A172 (cell line): ENCODE results near the gene CPNE4. TPM values are rescaled to one million over a fixed set of nuclear protein-coding genes. Genes with fewer than 3 reads are reported as not detected.

Experiments
- DNase-seq: peaks from one replicate; pipeline ENCODE4 v3.0.0-alpha.2; 2015; ENCODE audit warnings: low spot score
- total RNA-seq: library from RNA; depleted of rRNA; stranded (reverse); fragments of >200 nt; shearing (Covaris generic); gene quantifications from 2 replicates; pipeline ENCODE4 v1.2.3, GENCODE V29; 2014

The CPNE4 gene
- total RNA-seq, 1 experiment from 2014 or later = not detected

DNA sequence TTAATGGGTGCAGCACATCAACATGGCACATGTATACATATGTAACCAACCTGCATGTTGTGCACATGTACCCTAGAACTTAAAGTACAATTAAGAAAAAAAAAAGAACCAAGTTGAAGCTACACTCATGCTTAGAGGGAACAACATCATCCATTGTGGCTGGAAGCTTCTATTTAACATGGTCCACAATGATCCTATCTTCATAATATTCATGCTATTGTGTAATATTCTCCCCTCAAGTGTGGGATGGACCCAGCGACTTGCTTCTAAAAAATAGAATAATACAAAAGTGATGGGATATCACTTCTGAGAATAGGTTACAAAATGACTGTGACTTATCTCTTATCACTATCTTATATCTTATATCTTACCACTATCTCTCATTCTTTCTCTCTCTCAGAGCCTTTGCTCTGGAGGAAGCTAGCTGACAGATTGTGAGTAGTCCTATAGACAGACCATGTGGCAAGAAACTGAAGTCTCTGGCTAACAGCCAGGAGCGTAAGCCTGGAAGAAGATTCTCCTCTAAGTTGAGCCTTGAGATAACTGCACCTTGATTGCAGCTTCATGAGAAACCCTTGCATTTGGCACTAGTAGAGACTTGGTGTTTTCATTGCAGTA lies 333.6 kb downstream of the CPNE4 start:
- DNase-seq = no peak

- DNase-seq = no peak
Observed at GRCh38 chr3:131699001-131699400, 335.8 kb downstream of the CPNE4 start.

DNA sequence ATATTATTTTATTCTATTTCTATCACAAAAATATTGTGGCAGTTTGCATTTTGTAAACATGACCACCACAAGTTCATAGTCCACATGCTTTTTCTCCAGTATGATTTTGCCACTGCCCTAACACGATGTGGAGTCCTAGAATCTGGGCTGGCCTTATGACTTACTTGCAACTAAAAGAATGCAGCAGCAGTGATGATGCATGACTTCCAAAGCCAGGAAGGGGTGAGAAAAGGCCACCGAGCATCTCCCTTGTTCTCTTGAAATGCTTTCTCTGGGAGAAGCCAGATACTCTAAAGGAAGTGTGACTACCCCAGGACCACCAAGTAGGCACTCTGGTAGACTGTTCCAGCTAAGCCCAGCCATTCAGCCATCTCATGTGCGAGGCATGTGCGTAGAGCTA lies 340.4 kb downstream of the CPNE4 start:
- DNase-seq = no peak

DNA sequence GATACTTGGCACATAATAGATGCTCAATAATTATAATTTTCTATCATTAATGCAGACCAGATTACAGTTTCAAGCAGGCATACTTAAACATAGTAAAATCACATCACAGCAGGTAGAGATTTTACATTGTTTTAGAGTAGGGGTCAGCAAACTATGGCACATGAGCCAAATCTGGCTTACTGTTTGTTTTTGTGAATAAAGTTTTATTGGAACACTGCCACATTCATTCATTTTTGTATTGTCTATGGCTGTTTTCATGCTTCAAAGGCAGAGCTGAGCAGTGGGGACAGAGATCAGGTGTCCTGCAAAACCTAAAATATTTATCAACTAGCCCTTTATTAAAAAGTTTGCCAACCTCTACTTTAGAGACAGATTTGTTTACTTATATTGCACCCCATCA lies 342.5 kb downstream of the CPNE4 start:
- DNase-seq = no peak

DNA sequence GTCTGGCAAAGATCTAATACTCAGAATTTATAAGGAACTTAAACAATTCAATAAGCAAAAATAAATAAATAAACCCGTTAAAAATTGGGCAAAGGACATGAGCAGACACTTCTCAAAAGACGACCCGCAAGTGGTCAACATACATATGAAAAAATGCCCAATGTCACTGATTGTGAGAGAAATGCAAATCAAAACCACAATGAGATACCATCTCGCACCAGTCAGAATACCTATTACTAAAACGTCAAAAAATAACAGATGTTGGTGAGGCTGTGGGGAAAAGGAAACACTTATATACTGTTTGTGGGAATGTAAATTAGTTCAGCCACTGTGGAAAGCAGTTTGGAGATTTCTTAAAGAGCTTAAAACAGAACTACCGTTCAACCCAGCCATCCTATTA lies 344.0 kb downstream of the CPNE4 start:
- DNase-seq = no peak

DNA sequence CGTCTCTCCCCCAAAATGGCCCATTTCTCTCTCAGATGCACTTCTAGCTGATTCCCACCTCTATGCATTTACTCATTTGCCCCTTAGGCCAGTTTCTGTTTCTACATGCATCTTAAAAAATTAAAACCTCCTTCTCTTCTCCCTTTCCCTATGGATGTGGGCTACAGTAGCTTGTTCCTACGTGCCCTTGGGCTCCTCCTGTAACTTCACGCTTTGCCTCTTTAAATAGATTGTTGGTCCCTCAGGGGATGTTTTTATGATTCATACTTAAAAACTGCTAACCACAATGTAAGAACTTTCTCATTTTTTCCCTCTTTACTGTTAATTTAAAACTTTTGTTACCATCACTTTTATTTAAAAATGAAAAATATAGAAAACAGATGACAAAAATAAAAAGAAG lies 346.4 kb downstream of the CPNE4 start:
- no peak for DNase-seq

- no peak for DNase-seq
Observed at GRCh38 chr3:131669600-131669999, 365.2 kb downstream of the CPNE4 start.

DNA sequence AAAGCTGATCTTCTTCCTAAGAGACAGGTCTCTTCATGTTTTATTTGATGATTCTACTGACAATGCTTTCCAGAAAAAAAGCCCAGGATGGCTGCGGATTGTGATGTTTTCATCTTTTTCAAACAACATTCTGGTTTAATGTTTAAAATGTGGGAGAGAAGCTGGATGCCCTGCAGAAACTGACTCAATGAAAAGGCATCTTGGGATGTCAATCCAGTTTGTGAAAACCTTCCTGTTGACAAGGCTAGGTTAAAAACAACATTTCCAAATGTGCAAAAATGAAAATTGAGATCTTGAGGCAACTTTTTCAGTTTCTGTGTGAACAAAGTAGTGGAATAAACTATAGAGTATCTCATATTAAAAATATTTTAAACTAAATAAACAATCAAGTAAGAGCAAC lies 376.0 kb downstream of the CPNE4 start:
- no peak for DNase-seq

DNA sequence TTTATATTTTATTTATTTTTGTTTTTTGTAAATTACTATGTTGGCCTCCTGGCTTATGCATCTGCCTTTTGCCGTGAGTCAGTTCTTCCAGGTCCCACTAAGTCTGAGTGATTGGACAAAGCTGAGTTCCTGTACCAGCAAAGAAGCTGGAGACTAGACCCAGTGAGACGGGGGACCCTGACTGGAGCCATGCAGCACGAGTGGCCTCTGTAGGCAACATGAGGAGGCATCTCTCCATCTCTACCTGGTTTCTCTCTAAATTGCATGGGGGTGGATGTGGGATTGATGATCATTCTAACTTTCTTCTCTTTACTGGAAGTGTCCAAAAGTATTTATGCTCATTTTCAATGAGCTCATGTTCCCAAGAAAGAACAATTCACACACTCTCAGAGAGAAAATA lies 376.7 kb downstream of the CPNE4 start:
- DNase-seq = no peak

GRCh38 chr3:131655070-131655690 lies 379.6 kb downstream of the CPNE4 start:
- no peak for DNase-seq

DNA sequence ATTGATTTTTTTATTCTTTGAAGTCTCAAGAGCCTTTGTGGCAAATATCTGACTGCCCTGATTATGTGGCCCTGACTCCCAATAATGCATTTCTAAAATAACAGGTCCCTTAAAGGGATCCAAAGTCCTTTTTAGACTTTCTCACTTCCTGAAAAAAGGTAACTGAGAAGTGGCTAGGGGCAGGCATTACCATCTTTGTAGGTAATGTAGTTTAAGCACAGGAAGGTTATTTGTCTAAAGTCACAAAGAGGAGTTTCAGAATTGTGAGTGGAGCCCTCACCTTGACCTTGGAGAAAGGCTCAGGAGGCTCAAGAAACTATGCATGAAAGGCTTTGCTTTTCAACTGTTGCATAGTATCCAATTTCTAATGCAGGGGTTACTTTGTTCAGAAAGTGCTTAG lies 389.2 kb downstream of the CPNE4 start:
- no peak for DNase-seq

- DNase-seq = no peak
Observed at GRCh38 chr3:131636266-131636775, 398.5 kb downstream of the CPNE4 start.

DNA sequence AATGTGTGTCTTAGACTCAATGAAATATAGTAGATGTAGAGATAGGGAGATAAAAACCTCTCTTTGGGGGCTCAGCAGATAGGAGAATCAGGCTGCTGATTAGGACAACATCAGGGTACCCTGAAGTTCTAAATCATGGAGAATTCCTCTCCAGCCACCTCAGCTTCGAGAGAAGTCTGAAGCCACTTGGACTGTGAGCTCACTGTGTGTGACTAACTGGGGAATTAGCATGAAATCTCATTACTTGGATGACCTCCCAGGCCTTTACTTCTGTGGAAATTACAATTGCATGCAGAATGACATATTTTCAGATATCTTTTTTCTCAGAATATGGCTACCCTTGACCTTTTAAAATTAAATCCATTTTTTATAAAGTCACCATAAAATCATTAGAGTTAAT lies 404.0 kb downstream of the CPNE4 start:
- DNase-seq = no peak

DNA sequence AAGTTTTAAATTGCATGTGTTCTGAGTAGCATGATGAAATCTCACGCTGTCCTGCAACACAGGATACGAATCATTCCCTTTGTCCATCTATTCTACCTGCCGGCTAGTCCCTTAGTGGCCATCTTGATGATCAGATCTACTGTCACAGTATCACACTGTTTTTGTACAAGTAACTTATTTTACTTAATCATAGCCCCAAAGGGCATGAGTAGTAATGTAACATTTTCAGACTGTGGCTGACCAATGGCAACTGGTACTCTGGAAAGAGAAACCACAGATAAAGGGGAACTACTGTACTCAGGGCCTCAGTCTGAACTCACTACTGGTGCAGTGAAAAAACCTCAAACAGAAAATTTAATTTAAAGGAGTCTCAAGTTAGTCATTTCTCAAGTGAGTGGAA lies 404.7 kb downstream of the CPNE4 start:
- DNase-seq = no peak

DNA sequence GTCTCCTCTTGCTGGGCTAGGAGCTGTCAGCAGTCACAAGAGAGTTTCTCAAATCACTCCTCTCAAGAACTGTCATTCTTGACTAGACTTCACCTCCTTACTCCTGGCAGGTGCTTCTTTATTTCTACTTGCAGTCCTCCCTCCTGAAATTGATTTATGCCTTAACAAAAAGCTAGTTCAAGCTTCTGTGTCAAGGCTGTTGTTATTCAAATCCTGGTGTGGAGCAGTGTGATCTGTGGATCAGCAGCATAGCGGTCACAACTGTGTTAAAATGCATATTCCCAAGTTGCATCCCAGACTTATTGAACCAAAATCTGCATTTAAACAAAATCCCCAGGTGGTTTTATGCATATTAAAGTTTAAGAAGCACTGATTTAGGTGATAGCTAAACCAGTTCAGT lies 411.4 kb downstream of the CPNE4 start:
- no peak for DNase-seq

DNA sequence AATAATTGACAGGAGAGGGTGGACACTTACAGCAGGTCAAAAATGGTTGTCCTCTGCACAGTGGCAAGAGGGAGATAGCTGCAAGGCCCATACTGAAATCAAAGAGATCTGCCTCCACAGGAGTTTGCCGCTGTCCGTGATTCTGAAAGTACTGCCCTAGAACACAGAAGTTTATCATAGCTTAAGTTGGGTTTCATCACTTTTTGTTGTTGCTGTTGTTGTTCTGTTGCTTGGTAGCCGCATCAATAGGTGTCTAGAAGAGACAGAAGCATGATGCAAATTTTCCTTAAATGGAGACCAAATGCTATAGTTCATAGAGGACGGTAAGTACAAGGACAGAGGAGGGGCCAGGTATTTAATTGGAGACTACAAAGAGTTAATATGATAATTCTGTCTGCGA lies 412.1 kb downstream of the CPNE4 start:
- no peak for DNase-seq

DNA sequence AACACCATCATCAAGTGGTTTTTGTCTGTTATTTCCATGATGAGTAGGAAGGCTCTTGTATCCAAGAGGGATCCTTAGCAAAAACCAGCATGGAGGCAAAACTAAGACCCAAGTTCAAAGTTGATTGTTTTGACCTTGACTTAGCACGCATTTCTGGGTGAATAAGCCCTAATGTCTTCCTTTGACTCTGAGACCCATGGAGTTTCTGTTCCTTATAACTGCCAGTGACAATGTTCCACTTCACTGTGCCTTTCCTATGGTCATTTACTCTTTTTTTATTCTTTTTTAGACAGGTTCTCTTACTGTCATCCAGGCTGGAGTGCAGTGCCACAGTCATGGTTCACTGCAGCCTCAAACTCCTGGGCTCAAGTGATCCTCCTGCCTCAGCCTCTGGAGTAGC lies 413.8 kb downstream of the CPNE4 start:
- no peak for DNase-seq

- DNase-seq = no peak
Observed at GRCh38 chr3:131619821-131620220, 415.0 kb downstream of the CPNE4 start.

DNA sequence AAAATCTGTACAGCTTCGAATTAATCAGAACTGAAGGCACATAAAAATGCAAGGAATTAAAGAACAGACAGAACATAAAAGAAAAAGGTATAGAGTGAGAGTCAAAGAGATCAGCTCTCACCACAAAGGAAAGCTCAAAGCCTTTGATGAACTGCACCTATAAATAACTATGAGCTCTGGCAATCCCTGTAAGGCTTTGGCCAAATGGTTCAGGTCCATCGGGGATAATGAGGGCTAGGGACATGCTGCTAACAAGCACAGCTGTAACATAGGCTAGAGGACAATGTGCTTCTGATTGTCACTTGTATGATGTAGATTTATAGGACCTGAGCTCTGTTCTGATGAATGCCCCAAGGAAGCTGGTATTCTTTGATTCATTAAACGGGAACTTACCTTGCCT lies 418.1 kb downstream of the CPNE4 start:
- no peak for DNase-seq

- no peak for DNase-seq
Observed at GRCh38 chr3:131612745-131613144, 422.1 kb downstream of the CPNE4 start.

- DNase-seq = no peak
Observed at GRCh38 chr3:131610174-131610573, 424.6 kb downstream of the CPNE4 start.

- no peak for DNase-seq
Observed at GRCh38 chr3:131608741-131609140, 426.1 kb downstream of the CPNE4 start.

DNA sequence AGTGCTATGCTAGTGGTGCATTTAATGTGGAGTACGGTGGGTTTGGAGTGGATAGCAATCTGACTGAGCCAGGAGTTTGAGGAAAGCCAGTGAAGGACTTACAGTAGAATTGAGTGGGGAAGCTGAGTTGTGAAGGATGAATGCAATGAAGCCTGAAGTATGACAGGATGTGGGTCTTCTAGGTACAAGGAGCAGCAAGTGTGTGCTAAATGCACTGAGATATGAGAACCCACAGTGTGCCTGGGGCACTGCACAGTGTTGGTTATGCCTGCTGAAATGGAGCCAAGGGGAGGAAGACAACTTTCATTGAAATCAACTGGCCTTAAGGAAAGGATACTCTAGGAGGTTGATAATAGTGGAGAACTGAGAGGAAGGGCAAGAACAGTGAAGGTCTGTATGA lies 426.5 kb downstream of the CPNE4 start:
- no peak for DNase-seq

DNA sequence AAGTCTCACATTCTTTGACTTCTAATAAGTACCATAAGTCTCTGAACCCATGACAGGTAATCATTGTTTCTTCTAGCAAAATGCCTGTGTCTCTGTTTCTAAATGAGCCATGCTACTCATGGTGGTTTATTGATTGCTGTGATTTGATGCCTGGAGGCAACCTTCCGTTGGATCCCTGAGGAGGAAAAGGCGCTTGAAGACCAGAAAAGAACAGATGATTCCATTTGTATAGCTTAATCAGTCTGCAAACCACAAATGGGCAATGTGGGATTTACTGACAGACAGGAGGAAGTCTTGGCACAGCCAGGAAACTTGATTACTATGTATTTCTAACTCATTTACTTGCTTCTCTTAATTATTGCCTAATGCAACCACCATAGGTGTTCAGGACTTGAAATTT lies 428.9 kb downstream of the CPNE4 start:
- DNase-seq = no peak
